ENCODE measurements around the gene B3GLCT. TPM values are rescaled to one million over a fixed set of nuclear protein-coding genes. Genes with fewer than 3 reads are reported as not detected.

The B3GLCT gene
- total RNA-seq, 1 donor from 2014 or later, result 3.0 TPM

DNA sequence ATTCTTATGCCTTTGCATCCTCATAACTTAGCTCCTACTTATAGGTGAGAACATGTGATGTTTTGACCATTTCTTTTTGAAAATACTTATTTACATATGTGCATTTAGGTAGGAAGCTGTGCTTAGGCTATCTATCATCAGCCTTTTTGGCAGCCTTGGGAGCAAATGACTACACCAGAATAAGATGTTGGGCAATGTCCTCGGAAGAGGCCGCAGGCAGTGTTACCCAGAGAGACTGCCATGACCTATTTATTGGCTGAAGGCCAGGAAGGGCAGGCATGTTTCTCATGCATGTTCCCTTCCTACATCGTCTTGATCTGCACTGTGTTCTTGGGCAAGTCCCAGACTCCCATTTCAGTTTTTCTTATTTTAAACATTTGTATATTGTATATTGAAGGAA lies 122.3 kb downstream of the B3GLCT start:
- intact Hi-C loops (cut with micrococcal nuclease), result loop anchor here (5.0 kb wide), 1 partner anchor 1540 kb away; no protein-coding TSS in a partner anchor
- Mint-ChIP-seq H3K4me3 (no peak overlapping the region), H3K27ac (peak overlapping the region; percentile 64), H3K27me3 (no peaks in the 10 kb centered on the region), H3K4me1 (peaks cover 7% of the 10 kb centered on the region), H3K9me3 (peaks cover 6% of the 10 kb centered on the region), H3K36me3 (ENCODE audit: low read depth) (peaks cover 21% of the 10 kb centered on the region)
- ChIA-PET CTCF (no interaction called here), POLR2A (no interaction called here)
- TF ChIP-seq, protein P1, sequence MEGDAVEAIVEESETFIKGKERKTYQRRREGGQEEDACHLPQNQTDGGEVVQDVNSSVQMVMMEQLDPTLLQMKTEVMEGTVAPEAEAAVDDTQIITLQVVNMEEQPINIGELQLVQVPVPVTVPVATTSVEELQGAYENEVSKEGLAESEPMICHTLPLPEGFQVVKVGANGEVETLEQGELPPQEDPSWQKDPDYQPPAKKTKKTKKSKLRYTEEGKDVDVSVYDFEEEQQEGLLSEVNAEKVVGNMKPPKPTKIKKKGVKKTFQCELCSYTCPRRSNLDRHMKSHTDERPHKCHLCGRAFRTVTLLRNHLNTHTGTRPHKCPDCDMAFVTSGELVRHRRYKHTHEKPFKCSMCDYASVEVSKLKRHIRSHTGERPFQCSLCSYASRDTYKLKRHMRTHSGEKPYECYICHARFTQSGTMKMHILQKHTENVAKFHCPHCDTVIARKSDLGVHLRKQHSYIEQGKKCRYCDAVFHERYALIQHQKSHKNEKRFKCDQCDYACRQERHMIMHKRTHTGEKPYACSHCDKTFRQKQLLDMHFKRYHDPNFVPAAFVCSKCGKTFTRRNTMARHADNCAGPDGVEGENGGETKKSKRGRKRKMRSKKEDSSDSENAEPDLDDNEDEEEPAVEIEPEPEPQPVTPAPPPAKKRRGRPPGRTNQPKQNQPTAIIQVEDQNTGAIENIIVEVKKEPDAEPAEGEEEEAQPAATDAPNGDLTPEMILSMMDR (IDR thresholded peaks at IDR 0.05), result no peak
- no peak for ATAC-seq (ENCODE audit: low read depth)
- no peak for DNase-seq

DNA sequence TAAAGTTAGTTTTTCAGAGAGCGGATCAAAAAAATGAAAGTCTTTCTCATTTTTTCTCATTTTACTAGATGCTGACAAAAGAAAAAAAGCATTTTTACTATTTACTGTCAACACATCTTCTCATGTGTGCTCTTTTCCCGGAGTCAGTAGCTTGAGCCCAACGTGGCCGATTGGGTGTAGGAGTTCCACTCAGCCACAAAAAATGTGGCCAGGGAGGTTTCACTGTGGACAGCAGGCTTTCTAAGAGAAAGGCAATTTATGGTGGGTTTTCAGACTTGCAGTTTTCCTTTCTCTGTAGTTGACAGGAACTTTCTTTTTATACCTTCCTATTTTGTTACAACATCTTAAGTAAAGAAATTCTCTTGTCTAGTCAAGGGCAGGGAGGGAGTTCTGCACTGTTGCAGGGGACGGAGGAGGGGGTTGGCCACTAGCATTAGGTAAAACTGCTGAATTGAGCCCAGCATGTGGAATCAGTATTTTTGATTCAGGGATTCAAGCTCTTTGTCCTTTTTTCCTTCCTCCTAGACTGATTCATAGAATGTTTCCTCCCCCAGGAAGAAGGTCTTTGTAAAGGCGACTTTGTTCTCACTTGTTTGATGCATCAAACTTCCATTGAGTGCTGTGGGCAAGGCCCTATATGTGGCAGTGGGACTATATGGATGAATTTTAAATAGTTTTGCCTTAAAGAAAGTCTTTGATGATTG lies 123.1 kb downstream of the B3GLCT start:
- TF ChIP-seq, protein P1 (IDR thresholded peaks at IDR 0.05), result no peak
- no peak for ATAC-seq (ENCODE audit: low read depth)

DNA sequence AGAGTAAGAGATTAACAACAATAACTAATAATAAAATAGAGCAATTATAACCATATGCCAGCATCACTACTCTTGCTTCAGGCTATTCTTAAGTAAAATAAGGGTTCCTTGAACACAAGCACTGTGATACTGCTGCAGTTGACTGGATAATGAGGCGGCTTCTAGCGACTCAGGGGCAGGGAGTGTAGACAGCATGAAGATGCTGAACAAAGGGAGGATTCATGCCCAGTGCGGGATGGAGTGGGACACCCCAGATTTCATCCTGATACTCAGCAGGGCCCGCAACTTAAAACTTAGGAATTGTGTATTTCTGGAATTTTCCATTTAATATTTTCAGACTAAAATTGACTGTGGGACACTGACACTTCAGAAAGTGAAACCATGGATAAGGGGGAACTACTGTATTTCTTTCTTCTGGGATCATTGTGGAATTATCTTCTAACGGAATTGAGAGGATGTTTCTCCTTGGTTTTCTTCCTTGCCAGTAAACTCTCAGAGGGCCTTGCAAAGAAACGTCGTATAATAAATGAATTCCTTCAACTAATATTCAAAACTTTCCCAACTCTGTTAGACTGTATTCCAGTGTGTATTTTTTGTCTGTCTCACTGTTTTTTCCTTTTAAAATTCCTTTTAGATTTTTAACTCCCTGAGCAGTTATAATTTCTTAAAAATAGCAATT lies 127.5 kb downstream of the B3GLCT start:
- Mint-ChIP-seq H3K27me3 (no peaks in the 10 kb centered on the region), H3K4me3 (no peak overlapping the region), H3K36me3 (ENCODE audit: low read depth) (peaks cover 28% of the 10 kb centered on the region), H3K4me1 (peaks cover 7% of the 10 kb centered on the region), H3K9me3 (no peaks in the 10 kb centered on the region), H3K27ac (no peak overlapping the region)
- ChIA-PET POLR2A (no interaction called here), CTCF (no interaction called here)
- TF ChIP-seq, protein P1 (IDR thresholded peaks at IDR 0.05), result no peak
- DNase-seq (no peak), ATAC-seq (ENCODE audit: low read depth) (no peak)
- intact Hi-C loops (cut with micrococcal nuclease), result no loop called here

More for the DNA sequence above, 123.1 kb downstream of the B3GLCT start:
- no peak for DNase-seq
- Mint-ChIP-seq H3K4me3 (no peak overlapping the region), H3K27ac (no peak overlapping the region), H3K27me3 (no peaks in the 10 kb centered on the region), H3K4me1 (peaks cover 7% of the 10 kb centered on the region), H3K36me3 (ENCODE audit: low read depth) (peaks cover 20% of the 10 kb centered on the region), H3K9me3 (peaks cover 3% of the 10 kb centered on the region)
- intact Hi-C loops (cut with micrococcal nuclease), result loop anchor here (5.0 kb wide), 1 partner anchor 1539 kb away; no protein-coding TSS in a partner anchor
- ChIA-PET CTCF (no interaction called here), POLR2A (no interaction called here)

DNA sequence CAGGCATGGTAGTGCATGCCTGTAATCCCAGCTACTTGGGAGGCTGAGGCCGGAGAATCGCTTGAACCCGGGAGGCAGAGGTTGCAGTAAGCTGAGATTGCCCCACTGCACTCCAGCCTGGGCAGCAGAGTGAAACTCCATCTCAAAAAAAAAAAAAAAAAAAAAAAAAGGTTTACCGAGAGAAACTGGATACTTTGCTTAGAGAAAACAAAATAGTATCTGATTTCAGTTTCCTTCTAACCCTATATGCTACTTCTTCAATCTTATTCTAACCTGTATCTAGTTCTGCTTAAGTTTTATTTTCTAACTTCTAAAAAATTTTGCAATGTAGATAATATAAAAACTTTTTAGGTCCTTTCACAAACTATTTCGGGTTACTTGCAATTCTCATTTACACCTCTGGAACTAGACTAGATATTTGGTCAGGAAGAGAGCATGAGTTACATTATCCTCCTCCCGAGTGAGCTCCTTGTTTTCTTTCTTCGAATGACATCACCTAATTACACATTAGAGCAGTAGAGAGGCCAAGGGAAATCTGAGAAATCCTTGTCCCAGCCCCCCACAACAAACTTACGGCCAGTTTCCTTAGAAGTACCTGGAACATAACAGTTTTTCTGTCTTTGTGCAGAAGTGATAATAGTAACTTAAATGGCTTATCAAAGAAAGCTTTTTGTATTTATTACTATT lies 128.9 kb downstream of the B3GLCT start:
- CTCF ChIA-PET, result no interaction called here
- Mint-ChIP-seq H3K9me3 (no peaks in the 10 kb centered on the region), H3K27ac (no peak overlapping the region), H3K27me3 (no peaks in the 10 kb centered on the region), H3K36me3 (ENCODE audit: low read depth) (peaks cover 27% of the 10 kb centered on the region), H3K4me1 (no peaks in the 10 kb centered on the region), H3K4me3 (no peak overlapping the region)
- TF ChIP-seq, protein P1 (IDR thresholded peaks at IDR 0.05), result no peak
- no peak for DNase-seq
- POLR2A ChIA-PET, result no interaction called here
- ATAC-seq (ENCODE audit: low read depth), result no peak
- intact Hi-C loops (cut with micrococcal nuclease), result no loop called here

DNA sequence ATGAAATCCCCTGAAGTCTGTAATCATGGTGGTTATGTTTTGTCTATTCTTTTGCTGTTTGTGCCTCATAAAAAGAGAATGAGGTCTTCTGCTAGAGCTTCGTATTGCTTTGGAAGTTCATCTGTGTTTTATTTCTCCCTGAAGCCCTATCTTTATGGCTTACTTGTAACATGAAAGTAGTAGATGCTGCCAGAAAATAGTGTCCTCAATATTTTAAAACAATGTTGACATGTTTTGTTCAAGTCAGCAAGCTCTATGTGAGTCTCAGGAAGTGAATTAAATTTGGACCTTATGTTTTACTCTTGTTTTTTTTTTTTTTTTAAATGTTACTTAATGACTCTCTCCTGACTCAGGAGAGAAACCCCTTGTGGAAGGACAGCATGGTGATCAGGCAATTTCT lies 130.5 kb downstream of the B3GLCT start:
- intact Hi-C loops (cut with micrococcal nuclease), result no loop called here
- TF ChIP-seq, protein P1 (IDR thresholded peaks at IDR 0.05), result no peak

More for the DNA sequence above, 130.5 kb downstream of the B3GLCT start:
- no peak overlapping the region for H3K4me3 Mint-ChIP-seq
- ATAC-seq (ENCODE audit: low read depth) (no peak), DNase-seq (no peak)
- H3K9me3 Mint-ChIP-seq, result peaks cover 3% of the 10 kb centered on the region
- no peaks in the 10 kb centered on the region for H3K4me1 Mint-ChIP-seq
- ChIA-PET CTCF (no interaction called here), POLR2A (no interaction called here)
- no peak overlapping the region for H3K27ac Mint-ChIP-seq
- H3K36me3 Mint-ChIP-seq (ENCODE audit: low read depth), result peaks cover 21% of the 10 kb centered on the region
- H3K27me3 Mint-ChIP-seq, result no peaks in the 10 kb centered on the region

Data from activated B cell treated with CpG ODN at 0.5 μM for 24 hours (primary cell).